ENCODE results near the gene IFRD2.

- TF ChIP-seq CTCF (IDR thresholded peaks at IDR 0.05) (no peak), POLR2A (IDR thresholded peaks at IDR 0.05) (no peak), EP300 (IDR thresholded peaks at IDR 0.05) (no peak)
Measured at GRCh38 chr3:50250514-50250913, 41.7 kb downstream of the IFRD2 start.

Data from upper lobe of left lung (tissue), 4 donors.